ENCODE data around the gene CCDC187.

GRCh38 chr9:136346157-136346481 lies 42.2 kb upstream of the CCDC187 start:
- no peak for TF ChIP-seq POLR2A (IDR thresholded peaks at IDR 0.05)
- TF ChIP-seq CTCF (IDR thresholded peaks at IDR 0.05): no peak

Measured in uterus (tissue), 2 donors.